Endothelial cell of umbilical vein (primary cell): ENCODE results near the gene NCBP1.

Experiments
- POLR2A ChIP-seq: IDR thresholded peaks from 2 replicates; pipeline ENCODE4 v1.6.1; 2012; ENCODE audit warnings: low read depth, mild to moderate bottlenecking, control low read depth, low read length
- POLR2AphosphoS5 ChIP-seq: IDR thresholded peaks from 2 replicates; pipeline ENCODE4 v1.6.1; 2012; ENCODE audit warnings: low read depth, mild to moderate bottlenecking, control low read depth, low read length, moderate library complexity; ENCODE audit not compliant: insufficient read depth
- TF ChIP-seq, protein P1 (sequence below), 2 donors: IDR thresholded peaks; 1 replicate in 1 of 2; 2 replicates in 1 of 2; pipeline ENCODE4 v1.5.1; 2011; ENCODE audit warnings: low read length in 2 of 2, mild to moderate bottlenecking in 2 of 2, moderate library complexity in 2 of 2, control low read depth in 1 of 2, inconsistent platforms in 1 of 2, low read depth in 1 of 2; ENCODE audit not compliant: insufficient read depth in 1 of 2; ENCODE audit errors: extremely low read depth in 1 of 2

GRCh38 chr9:97591535-97591934, 42.1 kb upstream of the NCBP1 start:
- TF ChIP-seq, protein P1, sequence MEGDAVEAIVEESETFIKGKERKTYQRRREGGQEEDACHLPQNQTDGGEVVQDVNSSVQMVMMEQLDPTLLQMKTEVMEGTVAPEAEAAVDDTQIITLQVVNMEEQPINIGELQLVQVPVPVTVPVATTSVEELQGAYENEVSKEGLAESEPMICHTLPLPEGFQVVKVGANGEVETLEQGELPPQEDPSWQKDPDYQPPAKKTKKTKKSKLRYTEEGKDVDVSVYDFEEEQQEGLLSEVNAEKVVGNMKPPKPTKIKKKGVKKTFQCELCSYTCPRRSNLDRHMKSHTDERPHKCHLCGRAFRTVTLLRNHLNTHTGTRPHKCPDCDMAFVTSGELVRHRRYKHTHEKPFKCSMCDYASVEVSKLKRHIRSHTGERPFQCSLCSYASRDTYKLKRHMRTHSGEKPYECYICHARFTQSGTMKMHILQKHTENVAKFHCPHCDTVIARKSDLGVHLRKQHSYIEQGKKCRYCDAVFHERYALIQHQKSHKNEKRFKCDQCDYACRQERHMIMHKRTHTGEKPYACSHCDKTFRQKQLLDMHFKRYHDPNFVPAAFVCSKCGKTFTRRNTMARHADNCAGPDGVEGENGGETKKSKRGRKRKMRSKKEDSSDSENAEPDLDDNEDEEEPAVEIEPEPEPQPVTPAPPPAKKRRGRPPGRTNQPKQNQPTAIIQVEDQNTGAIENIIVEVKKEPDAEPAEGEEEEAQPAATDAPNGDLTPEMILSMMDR (IDR thresholded peaks at IDR 0.05; ENCODE audit: extremely low read depth in 1 of 2, insufficient read depth in 1 of 2, low read depth in 1 of 2, low read length in 2 of 2), result no peak
- no peak for TF ChIP-seq POLR2A
- TF ChIP-seq POLR2AphosphoS5, result no peak
